LNCAP (cell line): Measurements from ENCODE around the gene BCAS3.

Experiments
- TF ChIP-seq, protein P1 (sequence below): fragments of 450-650 bp; IDR thresholded peaks from 2 replicates; pipeline ENCODE4 v1.5.1; 2017; ENCODE audit warnings: mild to moderate bottlenecking

BCAS3 gene

GRCh38 chr17:61363601-61364462, 686.2 kb downstream of the BCAS3 start:
- TF ChIP-seq, protein P1, sequence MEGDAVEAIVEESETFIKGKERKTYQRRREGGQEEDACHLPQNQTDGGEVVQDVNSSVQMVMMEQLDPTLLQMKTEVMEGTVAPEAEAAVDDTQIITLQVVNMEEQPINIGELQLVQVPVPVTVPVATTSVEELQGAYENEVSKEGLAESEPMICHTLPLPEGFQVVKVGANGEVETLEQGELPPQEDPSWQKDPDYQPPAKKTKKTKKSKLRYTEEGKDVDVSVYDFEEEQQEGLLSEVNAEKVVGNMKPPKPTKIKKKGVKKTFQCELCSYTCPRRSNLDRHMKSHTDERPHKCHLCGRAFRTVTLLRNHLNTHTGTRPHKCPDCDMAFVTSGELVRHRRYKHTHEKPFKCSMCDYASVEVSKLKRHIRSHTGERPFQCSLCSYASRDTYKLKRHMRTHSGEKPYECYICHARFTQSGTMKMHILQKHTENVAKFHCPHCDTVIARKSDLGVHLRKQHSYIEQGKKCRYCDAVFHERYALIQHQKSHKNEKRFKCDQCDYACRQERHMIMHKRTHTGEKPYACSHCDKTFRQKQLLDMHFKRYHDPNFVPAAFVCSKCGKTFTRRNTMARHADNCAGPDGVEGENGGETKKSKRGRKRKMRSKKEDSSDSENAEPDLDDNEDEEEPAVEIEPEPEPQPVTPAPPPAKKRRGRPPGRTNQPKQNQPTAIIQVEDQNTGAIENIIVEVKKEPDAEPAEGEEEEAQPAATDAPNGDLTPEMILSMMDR, result no peak

DNA sequence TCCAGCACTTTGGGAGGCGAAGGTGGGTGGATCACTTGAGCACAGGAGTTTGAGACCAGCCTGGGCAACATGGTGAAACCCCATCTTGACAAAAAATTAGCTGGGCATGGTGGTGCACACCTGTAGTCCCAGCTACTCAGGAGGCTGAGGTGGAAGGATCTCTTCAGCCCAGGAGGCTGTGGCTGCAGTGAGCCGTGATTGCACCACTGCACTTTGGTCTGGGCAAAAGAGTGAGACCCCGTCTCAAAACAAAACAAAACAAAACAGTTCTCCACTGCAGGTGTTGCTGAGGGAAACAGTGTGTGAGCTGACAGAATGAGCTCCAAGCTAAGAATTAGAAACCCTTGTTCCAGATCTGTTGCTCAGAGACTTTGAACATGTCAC, 686.8 kb downstream of the BCAS3 start:
- TF ChIP-seq, protein P1, result no peak

- TF ChIP-seq, protein P1, result no peak
Observed at GRCh38 chr17:61366076-61366714, 688.5 kb downstream of the BCAS3 start.

DNA sequence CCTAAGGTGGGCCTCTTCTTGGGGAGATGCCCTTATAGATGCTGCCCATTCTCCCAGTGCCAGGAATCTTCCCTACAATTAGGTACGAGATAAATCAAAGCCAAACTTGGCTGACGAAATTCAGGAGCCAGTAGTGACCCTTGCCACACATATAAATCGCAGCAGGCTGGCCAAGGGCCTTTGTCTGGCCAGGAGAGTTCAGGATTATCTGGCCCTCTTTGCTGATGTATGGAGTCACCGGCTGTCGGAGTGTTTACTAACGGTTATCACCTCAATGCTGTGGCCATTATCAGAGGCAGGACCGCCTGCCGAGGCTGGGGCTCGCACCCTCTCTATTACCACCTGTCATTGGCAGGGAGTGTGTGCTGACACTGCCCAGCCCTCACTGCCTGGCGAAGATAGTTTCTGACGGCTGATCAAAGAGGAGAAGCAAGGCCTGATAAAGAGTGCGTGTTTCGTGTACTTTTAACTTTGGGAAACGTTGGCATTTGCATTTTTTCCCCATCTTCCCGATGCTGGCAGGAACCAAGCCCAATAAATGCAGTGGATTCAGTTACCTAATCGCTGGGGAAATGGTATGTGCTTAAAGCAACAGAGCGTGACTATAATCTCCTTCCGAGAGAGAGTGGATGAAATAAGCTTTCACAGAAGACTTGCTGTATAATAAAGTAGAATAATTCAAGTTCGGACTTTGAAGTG, 689.2 kb downstream of the BCAS3 start:
- TF ChIP-seq, protein P1, result no peak

DNA sequence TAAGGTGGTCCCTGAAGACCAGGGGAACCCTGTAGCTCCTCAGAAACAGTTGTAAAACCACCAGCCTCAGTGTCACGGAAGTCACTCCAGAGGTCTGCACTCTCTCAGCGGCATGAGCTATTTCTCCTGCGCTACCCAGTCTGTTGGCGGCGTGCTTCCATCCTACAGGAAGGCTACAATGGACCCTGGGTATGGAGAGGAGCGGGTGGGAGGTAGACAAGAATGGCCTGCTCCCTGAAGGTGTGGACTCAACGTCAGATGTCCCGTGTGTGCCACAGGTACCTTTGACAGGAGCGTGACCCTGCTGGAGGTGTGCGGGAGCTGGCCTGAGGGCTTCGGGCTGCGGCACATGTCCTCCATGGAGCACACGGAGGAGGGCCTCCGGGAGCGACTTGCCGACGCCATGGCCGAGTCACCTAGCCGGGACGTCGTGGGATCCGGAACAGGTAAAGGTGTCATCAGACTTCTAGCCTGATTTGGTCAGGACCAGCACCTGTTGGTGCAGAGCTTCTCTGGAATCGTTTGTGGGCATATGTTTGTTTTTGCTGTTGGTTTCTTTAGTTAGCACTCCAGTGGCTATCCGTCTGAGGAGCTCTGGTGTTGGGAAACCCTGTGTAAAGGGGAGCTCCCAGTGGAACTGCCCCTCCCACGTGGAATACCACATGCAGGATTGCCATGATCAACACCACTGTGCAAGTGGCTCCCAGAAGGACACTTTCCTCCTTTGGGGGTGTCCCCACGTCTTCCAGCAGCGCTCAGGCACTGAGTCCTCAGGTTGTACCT, 690.6 kb downstream of the BCAS3 start:
- TF ChIP-seq, protein P1, result no peak

- TF ChIP-seq, protein P1, result no peak
Observed at GRCh38 chr17:61368832-61369450, 691.3 kb downstream of the BCAS3 start.

- TF ChIP-seq, protein P1, result no peak
Observed at GRCh38 chr17:61369751-61370150, 692.1 kb downstream of the BCAS3 start.
